TTC549 (cell line): Measurements from ENCODE around the gene LGALS9.
"Not testable (repeated sequence)": the region's sequence is repeated elsewhere in the genome, so short reads cannot be mapped to it uniquely, and the experiment has no call there.

Source experiments
- FAIRE-seq: peaks from 2 replicates; lab custom pipeline; 2012; peaks lifted over from hg19 to GRCh38; lab: Jason Lieb, UNC

Gene LGALS9

DNA sequence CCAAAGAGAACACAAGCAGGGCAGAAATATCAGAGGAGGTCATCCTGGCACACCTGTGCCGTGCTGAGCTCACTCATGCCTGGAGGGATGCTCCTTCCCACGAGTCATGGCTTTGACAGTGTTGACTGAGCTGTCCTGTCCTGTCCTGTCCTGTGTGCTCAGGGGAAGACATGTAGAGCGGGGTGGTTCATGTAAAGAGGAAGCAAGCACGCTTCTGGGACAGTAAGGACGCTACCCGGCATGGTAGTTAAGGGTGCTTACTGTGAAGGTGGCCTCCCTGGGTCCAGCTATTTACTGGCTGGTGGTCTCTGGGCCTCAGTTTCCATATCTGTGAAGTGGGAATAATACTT is 398 bp downstream of the LGALS9 start:
- no peak for FAIRE-seq

- no peak for FAIRE-seq
These were observed 1.1 kb downstream of the LGALS9 start for GRCh38 chr17:27631897-27632725.

- FAIRE-seq = not testable (repeated sequence)
These were observed 1.8 kb downstream of the LGALS9 start for GRCh38 chr17:27632766-27633165.

GRCh38 chr17:27633312-27634025 is 2.5 kb downstream of the LGALS9 start:
- FAIRE-seq = no peak

DNA sequence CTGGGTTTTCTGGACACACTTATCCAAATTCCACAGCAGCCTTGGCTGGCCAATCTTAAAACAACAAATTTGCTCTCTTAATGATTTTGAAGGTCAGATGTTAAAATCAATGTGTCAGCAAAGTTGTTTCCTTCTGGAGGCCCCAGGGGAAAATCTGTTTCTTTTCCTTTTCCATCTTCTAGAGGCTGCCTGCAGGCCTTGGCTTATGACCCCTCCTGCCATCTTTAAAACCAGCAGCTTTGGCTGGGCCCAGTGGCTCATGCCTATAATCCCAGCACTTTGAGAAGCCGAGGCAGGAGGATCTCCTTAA is 3.0 kb downstream of the LGALS9 start:
- no peak for FAIRE-seq

- no peak for FAIRE-seq
These were observed 3.8 kb downstream of the LGALS9 start for GRCh38 chr17:27634776-27635175.

GRCh38 chr17:27635275-27635823 is 4.4 kb downstream of the LGALS9 start:
- FAIRE-seq = no peak

DNA sequence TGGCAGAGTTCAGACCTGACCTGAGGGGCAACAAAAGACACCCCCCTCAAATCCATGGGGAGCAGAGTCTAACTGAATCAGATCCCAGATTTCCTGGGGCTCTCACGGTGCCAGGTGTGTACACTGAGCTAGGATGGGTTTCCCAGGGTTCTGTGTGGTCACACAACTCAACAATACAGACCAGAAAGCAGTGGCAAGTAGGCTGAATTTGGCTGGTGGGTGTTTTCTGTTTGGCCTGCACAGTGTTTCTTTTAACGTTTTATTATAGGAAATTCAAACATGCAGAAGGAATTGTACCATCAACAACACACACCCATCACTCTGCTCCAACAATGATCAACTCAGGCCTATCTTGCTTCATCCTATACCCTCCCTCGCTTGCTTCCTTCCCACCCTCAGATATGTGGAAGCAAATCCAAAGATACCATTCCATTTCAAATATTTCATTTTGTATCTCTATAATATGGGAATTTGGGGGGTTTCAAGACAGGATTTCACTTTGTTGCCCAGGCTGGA is 5.1 kb downstream of the LGALS9 start:
- not testable (repeated sequence) for FAIRE-seq

DNA sequence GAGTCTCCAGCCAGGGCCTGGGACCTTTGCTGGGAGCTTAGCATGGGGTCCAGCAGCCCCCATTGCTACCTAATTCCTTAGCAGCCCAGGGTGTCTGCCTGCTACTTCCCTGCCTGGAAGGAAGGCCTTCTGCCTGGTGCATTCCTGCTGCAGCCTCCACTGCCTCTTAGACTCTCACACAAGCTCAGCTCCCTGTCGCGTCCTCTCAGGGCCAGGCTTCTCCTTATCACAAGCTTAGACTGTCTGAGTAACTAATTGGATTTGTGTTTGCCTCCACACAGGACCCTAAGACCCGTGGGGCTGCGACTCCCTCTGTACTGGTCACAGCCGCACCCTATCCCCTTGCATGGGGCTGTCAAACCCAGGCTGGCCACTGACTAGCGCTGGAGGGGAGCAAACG is 6.8 kb downstream of the LGALS9 start:
- FAIRE-seq = not testable (repeated sequence)

- not testable (repeated sequence) for FAIRE-seq
These were observed 7.5 kb downstream of the LGALS9 start for GRCh38 chr17:27638415-27638914.

DNA sequence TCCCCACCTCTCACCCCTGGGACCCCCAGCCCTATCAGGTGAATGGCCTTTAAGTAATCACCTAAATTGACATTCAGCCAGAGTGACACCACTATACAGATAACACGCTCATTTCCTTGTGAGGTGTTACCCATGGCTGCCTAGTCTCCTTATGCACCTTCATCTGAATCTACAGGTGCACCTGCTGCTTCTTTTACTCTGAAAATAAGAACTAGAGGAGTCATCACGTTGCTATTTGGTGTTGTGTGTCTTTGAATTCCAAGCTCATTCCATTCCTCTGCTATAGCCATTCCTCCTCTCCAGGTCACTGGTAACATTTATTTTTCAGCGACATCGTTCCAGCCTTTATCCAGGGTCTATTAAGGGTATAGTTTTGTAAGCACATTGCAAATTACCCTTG is 9.8 kb downstream of the LGALS9 start:
- no peak for FAIRE-seq

DNA sequence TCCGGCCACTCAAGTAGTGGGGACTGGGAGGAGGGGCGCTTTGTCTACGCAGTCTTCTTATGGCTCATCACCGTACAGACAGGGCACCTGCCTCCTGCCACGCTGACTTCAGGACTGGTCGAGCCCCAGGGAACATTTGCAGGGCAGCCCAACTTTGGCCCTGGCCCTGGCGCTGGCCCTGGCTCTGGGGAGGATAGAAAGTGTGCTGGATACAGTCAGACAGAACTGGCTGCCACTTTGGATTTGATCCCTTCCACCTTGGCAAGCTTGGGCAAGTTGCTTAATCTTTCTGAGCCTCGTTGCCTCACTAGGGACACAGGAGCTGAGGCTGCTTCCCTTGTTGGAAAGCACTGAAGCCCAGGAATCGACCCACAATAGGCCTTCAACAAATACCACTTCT is 13.6 kb downstream of the LGALS9 start:
- FAIRE-seq = no peak

DNA sequence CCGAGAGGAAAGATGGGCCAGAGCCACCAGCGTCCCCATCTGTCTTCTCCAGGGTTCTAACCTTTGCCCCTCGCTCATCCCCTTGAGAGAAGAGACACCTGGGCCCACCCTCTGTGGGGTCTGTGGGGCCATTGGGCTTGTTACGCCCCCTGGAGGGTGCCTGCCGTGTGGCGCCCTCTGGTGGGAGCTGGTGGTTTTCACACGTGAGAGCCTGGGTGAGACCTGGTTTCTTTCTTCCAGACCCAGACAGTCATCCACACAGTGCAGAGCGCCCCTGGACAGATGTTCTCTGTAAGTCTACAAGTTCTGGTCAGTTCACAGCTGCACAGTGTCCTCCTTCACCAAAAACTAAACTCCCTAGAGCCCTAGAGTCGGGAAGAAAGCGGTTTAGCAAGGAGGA is 14.6 kb downstream of the LGALS9 start:
- not testable (repeated sequence) for FAIRE-seq

GRCh38 chr17:27646232-27646631 is 15.2 kb downstream of the LGALS9 start:
- FAIRE-seq = no peak

DNA sequence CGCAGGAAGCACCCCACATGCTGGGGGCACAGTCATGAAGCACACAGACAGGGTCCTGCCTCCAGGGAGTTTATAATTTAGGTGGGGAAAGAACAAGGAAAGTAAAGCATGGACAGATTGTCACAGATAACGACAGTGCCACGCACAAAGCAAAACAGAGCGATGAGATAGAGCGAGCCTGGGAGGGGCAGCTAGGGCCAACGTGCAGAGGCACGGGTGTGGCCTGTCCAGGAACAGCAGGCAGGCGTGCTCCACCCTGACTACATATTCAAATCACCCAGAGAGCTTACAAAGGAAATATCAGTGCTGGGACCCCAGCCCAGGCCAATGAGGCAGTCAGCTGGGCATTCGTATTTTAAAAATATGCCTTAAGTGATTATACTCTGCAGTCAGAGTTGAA is 16.8 kb downstream of the LGALS9 start:
- no peak for FAIRE-seq

DNA sequence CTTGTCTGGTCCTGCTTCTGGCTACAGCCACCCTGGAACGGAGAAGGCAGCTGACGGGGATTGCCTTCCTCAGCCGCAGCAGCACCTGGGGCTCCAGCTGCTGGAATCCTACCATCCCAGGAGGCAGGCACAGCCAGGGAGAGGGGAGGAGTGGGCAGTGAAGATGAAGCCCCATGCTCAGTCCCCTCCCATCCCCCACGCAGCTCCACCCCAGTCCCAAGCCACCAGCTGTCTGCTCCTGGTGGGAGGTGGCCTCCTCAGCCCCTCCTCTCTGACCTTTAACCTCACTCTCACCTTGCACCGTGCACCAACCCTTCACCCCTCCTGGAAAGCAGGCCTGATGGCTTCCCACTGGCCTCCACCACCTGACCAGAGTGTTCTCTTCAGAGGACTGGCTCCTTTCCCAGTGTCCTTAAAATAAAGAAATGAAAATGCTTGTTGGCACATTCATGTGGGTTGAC is 18.2 kb downstream of the LGALS9 start:
- not testable (repeated sequence) for FAIRE-seq

GRCh38 chr17:27649929-27650328 is 18.9 kb downstream of the LGALS9 start:
- FAIRE-seq = no peak

GRCh38 chr17:27650836-27651235 is 19.8 kb downstream of the LGALS9 start:
- FAIRE-seq = no peak

- FAIRE-seq = peak; percentile 23
These were observed 20.7 kb downstream of the LGALS9 start for GRCh38 chr17:27651411-27652345.

DNA sequence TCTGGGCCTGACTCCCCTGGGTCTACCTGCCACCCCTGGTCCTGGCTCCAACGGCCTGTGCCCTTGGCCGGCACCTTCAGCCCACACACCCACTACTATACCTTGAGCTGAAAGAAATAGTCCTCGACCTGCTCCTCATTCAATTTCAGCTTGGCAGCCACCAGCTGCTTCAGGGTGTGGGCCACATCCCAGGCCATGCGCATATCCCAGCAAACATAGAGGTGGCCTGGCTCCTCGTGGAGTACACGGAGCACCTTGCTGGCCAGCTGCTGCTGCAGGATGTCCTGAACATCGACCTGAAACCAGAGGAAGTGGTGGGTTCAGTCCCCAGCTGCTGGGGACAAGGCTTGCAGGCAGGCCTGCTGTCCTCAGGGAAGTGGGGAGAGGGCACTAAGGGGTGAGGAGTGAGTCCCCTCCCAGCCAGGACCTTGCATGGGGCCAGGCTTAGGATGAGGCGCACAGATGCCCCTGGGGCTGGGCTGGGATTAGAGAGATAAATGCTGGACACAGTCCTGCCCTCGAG is 22.5 kb downstream of the LGALS9 start:
- FAIRE-seq = not testable (repeated sequence)

DNA sequence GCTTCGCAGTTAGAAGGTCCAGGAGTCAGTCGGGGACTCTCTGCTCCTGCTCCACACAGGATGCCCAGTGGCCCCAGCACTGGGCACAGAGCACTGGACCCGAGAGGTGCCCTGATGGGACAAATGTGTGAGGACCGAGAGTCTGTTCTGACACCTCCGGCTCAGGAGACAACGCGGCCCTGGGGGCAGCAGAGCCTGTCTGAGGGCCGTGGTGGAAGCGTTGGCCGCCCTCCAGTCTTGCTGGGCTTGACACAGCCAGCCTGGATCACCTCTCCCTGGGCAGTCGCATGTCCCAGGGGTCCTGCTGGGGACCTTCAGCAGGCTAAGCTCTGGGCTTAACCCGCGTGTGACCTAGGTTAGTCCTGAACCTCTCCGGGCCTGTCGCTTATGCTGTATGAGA is 23.1 kb downstream of the LGALS9 start:
- FAIRE-seq = no peak
